Cortex of kidney (tissue), 1 donor: ENCODE data around the gene DNAJC18.

Experiments
- DNase-seq: peaks from one replicate; lab custom pipeline; 2025; lab: John Stamatoyannopoulos, UW

The DNAJC18 gene

DNA sequence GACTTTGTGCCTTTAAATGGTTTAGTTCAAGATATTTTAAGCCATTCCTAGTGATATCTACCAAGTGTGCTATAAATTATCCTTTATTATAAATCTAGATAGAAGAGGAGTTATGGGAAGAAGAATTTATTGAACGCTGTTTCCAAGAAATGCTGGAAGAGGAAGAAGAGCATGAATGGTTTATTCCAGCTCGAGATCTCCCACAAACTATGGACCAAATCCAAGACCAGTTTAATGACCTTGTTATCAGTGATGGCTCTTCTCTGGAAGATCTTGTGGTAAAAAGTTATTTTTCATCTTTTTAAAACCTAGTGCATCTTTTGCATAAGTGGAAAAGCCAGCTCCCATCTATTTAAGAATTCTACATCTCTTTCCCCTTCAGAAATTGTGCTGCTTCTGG lies 74.9 kb downstream of the DNAJC18 start:
- DNase-seq: no peak

DNA sequence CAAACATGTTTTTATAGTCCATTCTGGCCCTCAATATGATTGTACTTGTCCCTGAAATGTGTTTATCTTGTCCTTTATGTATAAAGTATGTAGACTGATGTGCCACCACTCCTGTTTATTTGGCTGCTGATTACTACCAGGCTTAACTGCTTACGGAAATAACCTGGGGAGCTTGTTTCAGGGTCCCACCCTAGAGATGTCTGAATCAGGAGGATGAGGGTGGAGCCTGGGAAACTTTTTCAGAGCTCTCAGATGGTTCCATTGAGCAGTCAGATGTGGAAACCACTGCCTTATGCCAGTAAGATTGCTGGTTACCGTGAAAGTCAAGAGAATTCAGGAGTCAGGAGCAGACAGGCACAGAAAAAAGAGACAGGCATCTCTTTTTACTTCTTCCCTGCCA lies 75.4 kb downstream of the DNAJC18 start:
- DNase-seq: no peak

DNA sequence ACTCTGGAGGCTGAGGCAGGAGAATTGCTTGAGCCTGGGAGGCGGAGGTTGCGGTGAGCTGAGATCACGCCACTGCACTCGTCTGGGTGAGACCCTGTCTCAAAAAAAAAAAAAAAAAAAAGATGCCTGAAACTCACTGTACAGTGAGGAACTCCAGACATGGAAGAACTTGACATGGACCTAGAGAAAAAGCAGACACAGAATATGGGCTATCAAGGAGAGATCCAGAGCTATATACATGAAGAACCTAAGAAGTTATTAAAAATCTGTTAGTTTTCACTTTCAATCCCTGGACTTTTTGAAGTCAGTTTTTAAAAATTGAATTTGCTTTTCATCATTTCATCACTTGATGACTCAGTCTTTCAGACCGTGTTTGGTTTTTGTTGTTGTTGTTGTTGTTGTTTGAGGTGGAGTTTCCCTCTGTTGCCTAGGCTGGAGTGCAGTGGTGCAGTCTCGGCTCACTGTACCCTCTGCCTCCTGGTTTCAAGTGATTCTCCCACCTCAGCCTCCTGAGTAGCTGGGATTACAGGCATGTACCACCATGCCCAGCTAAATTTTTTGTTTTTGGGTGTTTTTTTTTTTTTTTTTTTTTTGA lies 77.4 kb downstream of the DNAJC18 start:
- DNase-seq: no peak

DNA sequence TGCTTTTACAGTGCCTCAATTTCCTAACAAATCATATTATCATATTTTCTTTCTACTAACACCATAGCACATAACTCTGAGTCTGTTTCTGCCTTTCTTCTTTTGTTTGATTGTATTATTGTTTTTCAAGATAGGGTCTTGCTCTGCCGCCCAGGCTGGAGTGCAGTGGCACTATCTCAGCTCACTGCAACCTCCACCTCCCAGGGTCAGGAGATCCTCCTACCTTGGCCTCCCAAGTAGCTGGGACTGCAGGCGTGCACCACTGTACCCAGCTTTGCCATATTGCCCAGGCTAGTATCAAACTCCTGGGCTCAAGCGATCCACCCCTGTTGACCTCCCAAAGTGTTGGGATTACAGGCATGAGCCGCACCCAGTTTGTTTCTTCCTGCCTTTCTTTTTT lies 78.9 kb downstream of the DNAJC18 start:
- no peak for DNase-seq
